Erythroblast (primary cell): ENCODE data around the gene RIMS1.

Experiments
- DNase-seq, 2 experiments: peaks; one replicate each; lab custom pipeline; 2025; lab: John Stamatoyannopoulos, UW
- GATA1 ChIP-seq: IDR thresholded peaks from 2 replicates; pipeline ENCODE4 v1.6.1; 2011; ENCODE audit warnings: low read depth, mild to moderate bottlenecking, control low read depth, low read length, moderate library complexity
- POLR2A ChIP-seq: IDR thresholded peaks from 2 replicates; pipeline ENCODE4 v1.6.1; 2011; ENCODE audit warnings: mild to moderate bottlenecking, low read length

The RIMS1 gene

GRCh38 chr6:72382602-72383529 lies 496.5 kb downstream of the RIMS1 start:
- DNase-seq = no peak
- TF ChIP-seq POLR2A = no peak

GRCh38 chr6:72386324-72386723 lies 500.0 kb downstream of the RIMS1 start:
- no peak for TF ChIP-seq POLR2A
- no peak for TF ChIP-seq GATA1
- DNase-seq = no peak

- DNase-seq = no peak
- TF ChIP-seq GATA1 (no peak), POLR2A (no peak)
Observed at GRCh38 chr6:72389698-72390097, 503.3 kb downstream of the RIMS1 start.

DNA sequence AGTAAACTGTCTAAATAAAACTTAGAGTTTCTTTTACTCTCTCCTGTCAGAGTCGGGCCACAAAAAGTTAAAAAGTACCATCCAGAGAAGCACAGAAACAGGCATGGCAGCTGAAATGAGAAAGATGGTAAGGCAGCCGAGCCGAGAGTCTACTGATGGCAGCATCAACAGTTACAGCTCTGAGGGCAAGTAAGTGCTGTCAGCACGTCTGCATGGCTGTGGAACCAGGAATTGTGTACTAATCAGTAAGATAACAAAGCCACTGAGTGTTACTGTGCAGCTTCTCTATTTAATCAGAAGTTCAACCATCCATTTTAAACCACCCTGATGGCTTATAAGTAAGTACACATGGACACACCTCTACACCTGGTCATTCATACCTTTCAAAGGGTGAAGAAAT lies 504.2 kb downstream of the RIMS1 start:
- TF ChIP-seq GATA1 = no peak
- TF ChIP-seq POLR2A = no peak
- DNase-seq = no peak

GRCh38 chr6:72401865-72402264 lies 515.5 kb downstream of the RIMS1 start:
- TF ChIP-seq GATA1 = no peak
- TF ChIP-seq POLR2A = no peak
- no peak for DNase-seq

- TF ChIP-seq GATA1 (no peak), POLR2A (no peak)
- no peak for DNase-seq
Observed at GRCh38 chr6:72403413-72403812, 517.1 kb downstream of the RIMS1 start.

GRCh38 chr6:72406517-72406916 lies 520.2 kb downstream of the RIMS1 start:
- DNase-seq = no peak
- TF ChIP-seq GATA1 = no peak

DNA sequence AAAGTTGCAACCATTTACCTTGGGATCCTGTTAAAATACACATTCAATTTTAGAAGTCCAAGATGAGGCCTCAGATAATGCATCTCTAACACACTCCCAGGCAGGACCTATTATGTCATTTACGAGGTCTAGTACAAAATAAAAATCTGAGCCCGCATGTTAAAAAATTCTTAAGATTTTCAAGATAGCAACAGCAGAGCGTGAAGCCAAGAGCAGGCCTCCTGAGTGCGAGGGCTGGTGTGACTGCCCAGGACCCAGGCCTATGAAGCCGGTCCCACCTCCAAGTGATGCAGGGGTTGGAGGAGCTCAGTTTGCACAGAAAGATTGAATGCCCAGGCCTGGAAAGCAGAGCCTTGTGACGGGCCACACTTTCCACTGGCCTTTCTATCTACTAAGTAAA lies 524.4 kb downstream of the RIMS1 start:
- no peak for DNase-seq
- no peak for TF ChIP-seq POLR2A
- TF ChIP-seq GATA1 = no peak

GRCh38 chr6:72411872-72412708 lies 525.7 kb downstream of the RIMS1 start:
- TF ChIP-seq POLR2A = no peak
- TF ChIP-seq GATA1 = no peak
- peak; percentile 81 to 90 for DNase-seq

GRCh38 chr6:72412709-72413044 lies 526.3 kb downstream of the RIMS1 start:
- TF ChIP-seq POLR2A (no peak), GATA1 (no peak)
- DNase-seq = peak in 1 of 2 experiments; percentile 2

GRCh38 chr6:72413884-72414283 lies 527.5 kb downstream of the RIMS1 start:
- TF ChIP-seq POLR2A (no peak), GATA1 (no peak)
- DNase-seq = no peak

DNA sequence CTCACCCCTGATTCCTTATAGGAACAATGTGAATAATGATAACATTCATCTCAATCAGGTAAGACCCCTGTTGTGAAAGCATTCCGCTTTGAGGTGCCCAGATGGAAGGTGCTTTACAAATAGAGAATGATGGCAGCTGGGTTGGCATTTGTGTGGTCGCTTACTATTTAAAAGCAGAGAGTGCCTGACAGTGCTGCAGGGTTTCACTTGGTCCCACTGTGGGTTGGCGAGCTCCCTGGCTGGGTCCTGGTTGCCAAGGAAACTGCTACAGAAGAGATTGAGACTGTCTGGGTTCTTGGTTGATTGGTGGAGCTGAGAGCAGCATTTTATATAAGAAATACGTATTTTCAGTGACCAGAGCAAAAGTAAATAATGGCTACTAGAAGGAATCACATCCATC lies 528.3 kb downstream of the RIMS1 start:
- DNase-seq = no peak
- TF ChIP-seq POLR2A (no peak), GATA1 (no peak)

- TF ChIP-seq POLR2A (no peak), GATA1 (no peak)
- no peak for DNase-seq
Observed at GRCh38 chr6:72416744-72417465, 530.6 kb downstream of the RIMS1 start.
